ENCODE measurements around the gene CCPG1.
"Not testable (repeated sequence)": the region's sequence is repeated elsewhere in the genome, so short reads cannot be mapped to it uniquely, and the experiment has no call there.

CCPG1 gene, protein sequence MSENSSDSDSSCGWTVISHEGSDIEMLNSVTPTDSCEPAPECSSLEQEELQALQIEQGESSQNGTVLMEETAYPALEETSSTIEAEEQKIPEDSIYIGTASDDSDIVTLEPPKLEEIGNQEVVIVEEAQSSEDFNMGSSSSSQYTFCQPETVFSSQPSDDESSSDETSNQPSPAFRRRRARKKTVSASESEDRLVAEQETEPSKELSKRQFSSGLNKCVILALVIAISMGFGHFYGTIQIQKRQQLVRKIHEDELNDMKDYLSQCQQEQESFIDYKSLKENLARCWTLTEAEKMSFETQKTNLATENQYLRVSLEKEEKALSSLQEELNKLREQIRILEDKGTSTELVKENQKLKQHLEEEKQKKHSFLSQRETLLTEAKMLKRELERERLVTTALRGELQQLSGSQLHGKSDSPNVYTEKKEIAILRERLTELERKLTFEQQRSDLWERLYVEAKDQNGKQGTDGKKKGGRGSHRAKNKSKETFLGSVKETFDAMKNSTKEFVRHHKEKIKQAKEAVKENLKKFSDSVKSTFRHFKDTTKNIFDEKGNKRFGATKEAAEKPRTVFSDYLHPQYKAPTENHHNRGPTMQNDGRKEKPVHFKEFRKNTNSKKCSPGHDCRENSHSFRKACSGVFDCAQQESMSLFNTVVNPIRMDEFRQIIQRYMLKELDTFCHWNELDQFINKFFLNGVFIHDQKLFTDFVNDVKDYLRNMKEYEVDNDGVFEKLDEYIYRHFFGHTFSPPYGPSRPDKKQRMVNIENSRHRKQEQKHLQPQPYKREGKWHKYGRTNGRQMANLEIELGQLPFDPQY

DNA sequence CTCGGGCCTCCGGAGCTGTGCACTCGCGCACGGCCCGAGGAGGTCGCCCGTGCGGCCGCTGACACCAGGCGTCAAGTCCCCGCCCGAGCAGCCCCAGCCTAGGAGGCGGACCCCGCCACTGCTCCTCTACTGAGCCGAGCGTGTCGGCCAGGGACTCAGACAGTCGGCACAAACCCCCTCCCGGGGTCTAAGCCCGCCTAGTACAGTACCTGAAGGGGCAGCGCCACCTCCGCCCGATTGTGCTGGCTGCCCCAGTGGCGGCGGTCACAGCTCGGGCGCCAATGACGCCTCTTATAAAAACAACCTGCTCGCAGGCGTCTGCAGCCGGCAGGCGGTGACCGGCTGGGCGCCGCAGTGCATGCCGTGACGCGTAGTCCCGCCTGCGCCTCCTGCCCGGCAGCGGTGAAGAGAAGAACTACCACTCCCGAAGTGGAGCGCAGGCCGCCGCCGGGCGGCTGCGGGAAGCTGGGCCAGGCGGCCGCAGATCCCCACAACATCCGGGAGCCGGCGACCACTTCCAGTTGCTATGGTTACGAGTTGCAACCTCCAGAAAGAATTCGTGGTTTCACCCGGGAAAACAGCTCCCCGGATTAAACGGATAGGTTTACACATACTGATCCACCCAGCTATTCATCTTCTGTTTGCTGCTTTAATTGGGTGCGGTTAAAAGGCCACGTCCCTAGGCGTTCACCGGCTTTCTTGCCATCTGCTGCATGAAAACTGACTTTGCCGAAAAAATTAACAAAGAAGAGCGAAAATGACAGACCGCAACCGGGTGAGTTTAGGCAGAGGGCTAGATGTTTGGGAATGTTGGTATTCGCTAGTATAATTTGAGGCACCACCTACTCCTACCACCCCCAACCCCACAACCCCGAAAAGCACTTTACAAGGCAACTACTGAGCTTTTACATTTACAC lies at the start of gene CCPG1, which contains the start of gene PIERCE2:
CCPG1 (minus strand) TSS at position 348 of the 917 bp plus-strand sequence. CDS start 18,935 bp downstream, outside the sequence.
PIERCE2 (plus strand) TSS at position 484 of the 917 bp plus-strand sequence; CDS start at position 758, 274 bp downstream.
- WGBS (ENCODE audit: insufficient coverage, insufficient read length): no CpG with 5 or more reads among the region's 70 CpGs
- Histone ChIP-seq H3K4me1 (ENCODE audit: control insufficient read depth, insufficient read depth, low read length) (no peaks in the 10 kb centered on the region), H3K9me3 (ENCODE audit: control insufficient read depth, insufficient read depth, low read length) (no peaks in the 10 kb centered on the region), H3K27me3 (ENCODE audit: control insufficient read depth, insufficient read depth, low read length) (no peaks in the 10 kb centered on the region), H3K27ac (ENCODE audit: low read length) (no peak within 1 kb of the TSS), H3K36me3 (ENCODE audit: control insufficient read depth, insufficient read depth, low read length) (no peaks in the 10 kb centered on the region), H3K4me3 (ENCODE audit: low read length) (peak within 1 kb of the TSS; percentile 68; the same call in 1 of the 2 replicates)
- peak; percentile 88 for DNase-seq (ENCODE audit: low read depth, low spot score)

DNA sequence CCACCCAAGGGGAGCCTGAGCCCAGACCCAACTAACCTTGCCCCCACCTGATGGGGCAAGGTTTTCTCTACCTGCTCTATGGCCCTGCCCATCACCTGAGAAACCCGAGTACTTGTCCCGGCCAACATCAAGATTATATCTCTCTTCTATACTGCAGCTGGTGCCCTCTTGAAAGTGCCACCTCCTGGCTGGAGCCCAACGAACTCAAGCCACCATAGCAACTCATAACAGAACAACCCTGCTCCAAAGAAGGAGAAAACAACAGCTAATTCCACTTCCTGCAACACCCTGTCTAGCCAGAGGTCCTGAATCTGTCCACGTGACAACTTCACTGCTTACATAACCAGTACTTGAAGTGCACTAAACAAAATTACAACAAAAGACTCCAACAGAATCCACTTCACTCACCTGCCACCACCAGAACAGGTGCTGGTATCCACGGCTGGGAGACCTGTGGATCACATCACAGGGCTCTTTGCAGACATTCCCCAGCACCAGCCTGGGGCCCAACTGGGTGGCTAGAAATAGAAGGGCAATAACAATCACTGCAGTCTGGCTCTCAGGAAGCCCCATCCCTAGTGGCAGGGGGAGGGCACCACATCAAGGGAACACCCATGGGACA lies 49.4 kb upstream of the CCPG1 start:
- no peak for DNase-seq (ENCODE audit: low read depth, low spot score)
- Histone ChIP-seq H3K27ac (ENCODE audit: low read length) (no peak overlapping the region), H3K27me3 (ENCODE audit: control insufficient read depth, insufficient read depth, low read length) (no peaks in the 10 kb centered on the region), H3K4me3 (ENCODE audit: low read length) (no peak overlapping the region), H3K4me1 (ENCODE audit: control insufficient read depth, insufficient read depth, low read length) (no peaks in the 10 kb centered on the region), H3K9me3 (ENCODE audit: control insufficient read depth, insufficient read depth, low read length) (no peaks in the 10 kb centered on the region), H3K36me3 (ENCODE audit: control insufficient read depth, insufficient read depth, low read length) (no peaks in the 10 kb centered on the region)
- no CpG with 5 or more reads among the region's 5 CpGs for WGBS (ENCODE audit: insufficient coverage, insufficient read length)

DNA sequence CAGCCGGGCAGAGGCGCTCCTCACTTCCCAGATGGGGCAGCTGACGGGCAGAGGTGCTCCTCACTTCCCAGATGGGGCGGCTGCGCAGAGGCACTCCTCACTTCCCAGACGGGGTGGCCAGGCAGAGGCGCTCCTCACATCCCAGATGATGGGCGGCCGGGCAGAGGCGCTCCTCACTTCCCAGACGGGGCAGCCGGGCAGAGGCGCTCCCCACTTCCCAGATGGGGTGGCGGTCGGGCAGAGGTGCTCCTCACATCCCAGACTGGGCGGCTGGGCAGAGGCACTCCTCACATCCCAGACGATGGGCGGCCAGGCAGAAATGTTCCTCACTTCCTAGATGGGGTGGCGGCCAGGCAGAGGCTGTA lies 38.9 kb upstream of the CCPG1 start:
- H3K27ac ChIP-seq (ENCODE audit: low read length); H3K27me3 ChIP-seq (ENCODE audit: control insufficient read depth, insufficient read depth, low read length); H3K9me3 ChIP-seq (ENCODE audit: control insufficient read depth, insufficient read depth, low read length); H3K36me3 ChIP-seq (ENCODE audit: control insufficient read depth, insufficient read depth, low read length); H3K4me1 ChIP-seq (ENCODE audit: control insufficient read depth, insufficient read depth, low read length); DNase-seq (ENCODE audit: low read depth, low spot score); H3K4me3 ChIP-seq (ENCODE audit: low read length): not testable (repeated sequence)
- no CpG with 5 or more reads among the region's 19 CpGs for WGBS (ENCODE audit: insufficient coverage, insufficient read length)

DNA sequence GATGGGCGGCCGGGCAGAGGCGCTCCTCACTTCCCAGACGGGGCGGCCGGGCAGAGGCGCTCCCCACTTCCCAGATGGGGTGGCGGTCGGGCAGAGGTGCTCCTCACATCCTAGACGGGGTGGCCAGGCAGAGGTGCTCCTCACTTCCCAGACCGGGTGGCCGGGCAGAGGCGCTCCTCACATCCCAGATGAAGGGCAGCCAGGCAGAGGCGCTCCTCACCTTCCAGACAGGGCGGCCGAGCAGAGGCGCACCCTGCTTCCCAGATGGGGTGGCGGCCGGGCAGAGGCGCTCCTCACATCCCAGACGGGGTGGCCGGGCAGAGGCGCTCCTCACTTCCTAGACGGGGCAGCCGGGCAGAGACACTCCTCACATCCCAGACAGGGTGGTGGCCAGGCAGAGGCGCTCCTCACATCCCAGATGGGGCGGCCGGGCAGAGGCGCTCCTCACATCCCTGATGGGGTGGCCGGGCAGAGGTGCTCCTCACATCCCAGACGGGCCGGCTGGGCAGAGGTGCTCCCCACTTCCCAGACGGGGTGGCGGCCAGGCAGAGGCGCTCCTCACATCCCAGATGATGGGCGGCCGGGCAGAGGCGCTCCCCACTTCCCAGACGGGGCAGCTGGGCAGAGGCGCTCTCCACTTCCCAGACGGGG lies 38.3 kb upstream of the CCPG1 start:
- WGBS (ENCODE audit: insufficient coverage, insufficient read length): no CpG with 5 or more reads among the region's 41 CpGs
- not testable (repeated sequence) for H3K36me3 ChIP-seq (ENCODE audit: control insufficient read depth, insufficient read depth, low read length)

DNA sequence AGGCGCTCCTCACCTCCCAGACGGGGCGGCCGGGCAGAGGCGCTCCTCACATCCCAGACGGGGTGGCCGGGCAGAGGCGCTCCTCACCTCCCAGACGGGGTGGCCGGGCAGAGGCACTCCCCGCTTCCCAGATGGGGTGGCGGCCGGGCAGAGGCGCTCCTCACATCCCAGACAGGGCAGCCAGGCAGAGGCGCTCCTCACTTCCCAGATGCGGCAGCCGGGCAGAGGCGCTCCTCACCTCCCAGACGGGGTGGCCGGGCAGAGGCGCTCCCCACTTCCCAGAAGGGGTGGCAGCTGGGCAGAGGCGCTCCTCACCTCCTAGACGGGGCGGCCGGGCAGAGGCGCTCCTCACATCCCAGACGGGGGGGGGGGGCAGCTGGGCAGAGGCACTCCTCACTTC lies 37.8 kb upstream of the CCPG1 start:
- not testable (repeated sequence) for H3K9me3 ChIP-seq (ENCODE audit: control insufficient read depth, insufficient read depth, low read length); H3K27me3 ChIP-seq (ENCODE audit: control insufficient read depth, insufficient read depth, low read length); DNase-seq (ENCODE audit: low read depth, low spot score); H3K27ac ChIP-seq (ENCODE audit: low read length); H3K36me3 ChIP-seq (ENCODE audit: control insufficient read depth, insufficient read depth, low read length); H3K4me1 ChIP-seq (ENCODE audit: control insufficient read depth, insufficient read depth, low read length); H3K4me3 ChIP-seq (ENCODE audit: low read length)
- WGBS (ENCODE audit: insufficient coverage, insufficient read length): no CpG with 5 or more reads among the region's 27 CpGs

More for the DNA sequence above, 38.3 kb upstream of the CCPG1 start:
- H3K4me3 ChIP-seq (ENCODE audit: low read length); H3K9me3 ChIP-seq (ENCODE audit: control insufficient read depth, insufficient read depth, low read length); H3K27me3 ChIP-seq (ENCODE audit: control insufficient read depth, insufficient read depth, low read length); DNase-seq (ENCODE audit: low read depth, low spot score); H3K4me1 ChIP-seq (ENCODE audit: control insufficient read depth, insufficient read depth, low read length); H3K27ac ChIP-seq (ENCODE audit: low read length): not testable (repeated sequence)

DNA sequence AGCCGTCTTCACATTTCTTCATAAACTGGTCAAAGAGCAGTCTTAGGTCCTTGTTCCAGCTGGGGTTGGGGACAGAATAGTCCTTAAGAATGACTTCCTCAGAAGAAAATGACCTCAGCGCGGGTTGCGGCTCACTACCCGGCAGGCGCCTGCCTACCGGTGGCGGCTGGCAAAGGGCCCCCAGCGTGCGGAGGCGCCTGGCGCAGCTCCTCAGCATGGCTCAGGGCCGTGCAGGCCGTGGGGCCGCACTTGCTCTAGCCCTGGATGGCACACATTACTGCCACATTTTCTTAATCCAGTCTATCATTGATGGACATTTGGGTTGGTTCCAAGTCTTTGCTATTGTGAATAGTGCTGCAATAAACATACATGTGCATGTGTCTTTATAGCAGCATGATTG lies 35.0 kb upstream of the CCPG1 start:
- H3K4me1 ChIP-seq (ENCODE audit: control insufficient read depth, insufficient read depth, low read length); H3K4me3 ChIP-seq (ENCODE audit: low read length); H3K36me3 ChIP-seq (ENCODE audit: control insufficient read depth, insufficient read depth, low read length); DNase-seq (ENCODE audit: low read depth, low spot score); H3K27ac ChIP-seq (ENCODE audit: low read length); H3K9me3 ChIP-seq (ENCODE audit: control insufficient read depth, insufficient read depth, low read length); H3K27me3 ChIP-seq (ENCODE audit: control insufficient read depth, insufficient read depth, low read length): not testable (repeated sequence)
- no CpG with 5 or more reads among the region's 15 CpGs for WGBS (ENCODE audit: insufficient coverage, insufficient read length)

DNA sequence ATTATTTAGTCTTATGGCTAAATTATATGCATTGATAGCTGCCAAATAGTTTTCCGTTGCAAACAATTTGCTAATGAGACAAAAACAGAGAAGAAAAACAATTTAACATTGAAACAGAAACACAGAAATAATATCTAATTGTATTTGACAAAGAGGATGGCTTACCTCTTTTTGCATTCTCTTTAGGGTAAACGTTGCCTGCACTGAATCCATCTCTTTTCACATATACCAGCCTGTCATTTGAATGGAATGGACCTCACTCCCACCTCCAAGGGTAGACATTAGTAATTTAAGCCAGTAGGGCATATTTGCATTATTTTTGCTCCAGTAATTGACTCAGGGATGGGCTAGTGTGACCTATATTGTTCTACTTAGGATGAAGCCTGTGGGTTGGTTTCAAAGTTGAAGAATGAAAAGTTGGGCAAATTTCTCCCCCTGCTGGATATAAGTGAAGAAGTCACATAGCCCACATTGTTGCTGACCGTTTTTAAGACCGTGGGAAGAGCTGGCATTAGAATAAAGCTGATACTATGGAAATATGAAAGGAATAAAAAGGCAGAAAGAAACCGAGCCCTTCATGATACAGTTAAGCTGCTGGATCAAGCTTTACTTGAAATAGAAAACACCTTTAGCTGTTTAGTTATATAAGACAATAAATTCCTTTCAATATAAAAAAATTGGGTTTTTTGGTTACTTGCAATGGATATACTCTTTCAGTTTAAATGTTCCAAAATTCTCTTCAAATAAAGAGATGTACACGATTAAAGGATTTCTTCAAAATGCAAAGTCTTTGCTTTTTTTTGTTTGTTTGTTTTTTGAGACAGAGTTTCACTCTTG lies 27.0 kb upstream of the CCPG1 start:
- Histone ChIP-seq H3K9me3 (ENCODE audit: control insufficient read depth, insufficient read depth, low read length) (no peaks in the 10 kb centered on the region), H3K4me1 (ENCODE audit: control insufficient read depth, insufficient read depth, low read length) (no peaks in the 10 kb centered on the region; the same call in 1 of the 2 replicates), H3K4me3 (ENCODE audit: low read length) (no peak overlapping the region), H3K27ac (ENCODE audit: low read length) (no peak overlapping the region), H3K27me3 (ENCODE audit: control insufficient read depth, insufficient read depth, low read length) (no peaks in the 10 kb centered on the region), H3K36me3 (ENCODE audit: control insufficient read depth, insufficient read depth, low read length) (no peaks in the 10 kb centered on the region)
- DNase-seq (ENCODE audit: low read depth, low spot score): peak; percentile 22
- WGBS (ENCODE audit: insufficient coverage, insufficient read length): no CpG with 5 or more reads among the region's 6 CpGs

DNA sequence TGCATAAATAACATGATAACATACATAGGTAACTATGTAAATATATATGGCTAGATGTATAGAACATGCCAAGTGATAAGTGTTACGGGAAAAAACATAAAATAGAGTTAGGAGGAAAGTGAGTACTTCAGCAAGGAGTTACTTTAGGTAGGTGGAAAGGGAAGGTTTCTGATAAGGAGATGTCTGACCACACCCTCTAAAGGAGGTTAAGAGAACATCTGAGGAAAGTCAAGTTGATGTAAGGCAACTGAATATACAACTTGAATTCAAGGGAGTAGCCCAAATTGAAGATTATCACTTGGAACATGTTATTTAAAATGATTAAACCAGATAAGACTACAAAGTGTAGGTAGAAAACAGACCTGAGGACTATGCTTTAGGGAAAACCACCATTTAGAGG lies 13.9 kb upstream of the CCPG1 start:
- H3K36me3 ChIP-seq (ENCODE audit: control insufficient read depth, insufficient read depth, low read length): no peaks in the 10 kb centered on the region
- H3K9me3 ChIP-seq (ENCODE audit: control insufficient read depth, insufficient read depth, low read length): no peaks in the 10 kb centered on the region
- no peaks in the 10 kb centered on the region for H3K4me1 ChIP-seq (ENCODE audit: control insufficient read depth, insufficient read depth, low read length)
- H3K27me3 ChIP-seq (ENCODE audit: control insufficient read depth, insufficient read depth, low read length): no peaks in the 10 kb centered on the region
- no peak overlapping the region for H3K4me3 ChIP-seq (ENCODE audit: low read length)
- no CpG with 5 or more reads among the region's 1 CpG for WGBS (ENCODE audit: insufficient coverage, insufficient read length)
- DNase-seq (ENCODE audit: low read depth, low spot score): no peak
- no peak overlapping the region for H3K27ac ChIP-seq (ENCODE audit: low read length)

DNA sequence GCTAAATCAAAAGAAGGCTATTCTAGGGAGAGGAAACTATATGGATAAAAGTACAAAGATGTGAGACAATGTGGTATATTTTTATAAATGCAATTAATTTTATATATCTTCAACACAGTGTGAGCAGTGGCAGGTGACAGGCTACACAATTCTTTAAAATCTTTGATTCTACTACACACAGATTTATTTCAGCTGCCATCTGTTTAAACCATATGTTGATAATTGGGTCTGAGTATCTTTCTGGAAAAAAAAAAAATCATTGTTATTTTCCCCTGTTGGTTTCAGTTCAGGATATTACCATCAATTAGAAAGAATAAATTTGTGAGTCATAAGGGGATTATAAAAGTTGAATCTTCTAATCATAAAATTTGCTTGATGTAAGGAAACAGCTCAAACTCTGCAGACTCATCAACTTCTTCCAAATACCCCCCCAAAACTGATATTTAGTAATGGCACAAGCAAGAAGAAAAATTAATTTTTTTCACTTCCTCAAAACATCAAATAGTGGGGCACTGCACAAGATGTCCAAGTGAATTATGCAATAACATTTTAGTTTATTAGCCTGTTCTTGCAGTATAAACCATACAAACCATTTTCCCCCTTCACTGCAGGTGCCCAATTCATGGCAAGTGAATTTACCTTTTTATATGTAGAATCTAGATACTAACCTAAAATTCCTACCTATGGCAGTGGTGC lies 12.2 kb upstream of the CCPG1 start:
- no peaks in the 10 kb centered on the region for H3K27me3 ChIP-seq (ENCODE audit: control insufficient read depth, insufficient read depth, low read length)
- no peaks in the 10 kb centered on the region for H3K4me1 ChIP-seq (ENCODE audit: control insufficient read depth, insufficient read depth, low read length)
- H3K27ac ChIP-seq (ENCODE audit: low read length): no peak overlapping the region
- H3K4me3 ChIP-seq (ENCODE audit: low read length): no peak overlapping the region
- no peak for DNase-seq (ENCODE audit: low read depth, low spot score)
- no peaks in the 10 kb centered on the region for H3K36me3 ChIP-seq (ENCODE audit: control insufficient read depth, insufficient read depth, low read length)
- no peaks in the 10 kb centered on the region for H3K9me3 ChIP-seq (ENCODE audit: control insufficient read depth, insufficient read depth, low read length)

All from iPS DF 6.9 (cell line).